Central memory CD8-positive, alpha-beta T cell (primary cell): ENCODE results near the gene TMEM131.
A peak's percentile ranks its signal among the peaks of the same experiment; 100 is the strongest.

Experiments used
- ATAC-seq: fragments of 150-1000 bp; cut with Tn5 transposase; replicated peaks from 2 replicates; pipeline ENCODE4 v1.10.0; 2022; ENCODE audit warnings: mild to moderate bottlenecking, moderate FRiP score, moderate number of reproducible peaks; ENCODE audit not compliant: poor library complexity, severe bottlenecking; ENCODE audit errors: extremely low read depth
- DNase-seq, 2 donors: peaks; one replicate each; pipeline ENCODE4 v3.0.0; 2021; ENCODE audit warnings: low spot score in 2 of 2
- H3K27ac Mint-ChIP-seq: one replicate; pipeline ENCODE4 v1.8.0; 2022; ENCODE audit warnings: low read depth, mild to moderate bottlenecking, moderate library complexity, mixed read lengths
- H3K27me3 Mint-ChIP-seq: one replicate; pipeline ENCODE4 v1.8.0; 2022; ENCODE audit warnings: mixed read lengths
- H3K36me3 Mint-ChIP-seq: one replicate; pipeline ENCODE4 v1.8.0; 2022; ENCODE audit warnings: mild to moderate bottlenecking, moderate library complexity, mixed read lengths; ENCODE audit not compliant: insufficient read depth
- H3K4me1 Mint-ChIP-seq: one replicate; pipeline ENCODE4 v1.8.0; 2022; ENCODE audit warnings: mixed read lengths
- H3K4me3 Mint-ChIP-seq: one replicate; pipeline ENCODE4 v1.8.0; 2022; ENCODE audit warnings: mild to moderate bottlenecking, moderate library complexity, mixed read lengths
- H3K9me3 Mint-ChIP-seq: one replicate; pipeline ENCODE4 v1.8.0; 2022; ENCODE audit warnings: mixed read lengths

TMEM131 gene

DNA sequence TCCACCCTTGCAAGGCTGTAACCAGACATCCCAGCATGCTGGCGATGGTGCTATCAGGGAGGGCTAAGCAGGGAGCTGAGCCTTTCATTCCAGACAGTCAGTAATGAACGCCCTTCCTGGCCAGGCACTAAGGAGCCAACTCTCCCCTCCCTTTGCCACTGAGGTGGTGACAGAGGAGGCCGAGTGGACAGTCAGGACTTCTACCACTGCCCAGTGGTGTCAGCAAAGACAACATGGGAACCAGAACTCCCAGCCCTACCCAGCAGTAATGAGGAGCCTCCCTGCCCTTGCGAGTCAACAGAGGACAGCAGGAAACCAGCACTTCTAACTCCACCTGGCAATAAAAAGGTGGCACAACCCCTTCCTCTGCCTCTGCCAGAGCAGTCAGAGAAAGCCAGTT lies 213.8 kb downstream of the TMEM131 start:
- Mint-ChIP-seq H3K4me3 (no peak overlapping the region), H3K4me1 (peaks cover 5% of the 10 kb centered on the region), H3K9me3 (no peaks in the 10 kb centered on the region), H3K36me3 (peaks cover 13% of the 10 kb centered on the region), H3K27me3 (no peaks in the 10 kb centered on the region), H3K27ac (no peak overlapping the region)
- ATAC-seq (no peak), DNase-seq (no peak)

DNA sequence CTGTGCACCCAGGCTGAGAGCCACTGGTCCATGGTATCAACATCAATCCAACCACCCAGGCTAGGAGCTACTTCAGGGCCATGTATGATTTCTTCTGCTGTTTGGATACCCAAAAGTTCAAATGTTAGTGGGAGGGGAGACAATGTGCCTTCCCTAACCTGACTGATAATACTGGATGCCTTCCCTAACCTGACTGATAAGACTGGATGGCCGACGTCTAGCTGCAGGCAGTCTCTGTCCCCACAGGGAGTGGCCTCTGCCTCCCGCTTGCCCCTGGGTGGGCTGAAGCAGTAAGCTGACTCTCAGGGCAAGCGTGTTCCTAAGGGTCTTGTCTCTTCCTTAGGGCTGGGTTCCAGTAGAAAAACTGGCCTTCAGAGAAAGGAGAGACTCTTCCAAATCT lies 216.6 kb downstream of the TMEM131 start:
- no peak overlapping the region for H3K4me3 Mint-ChIP-seq

DNA sequence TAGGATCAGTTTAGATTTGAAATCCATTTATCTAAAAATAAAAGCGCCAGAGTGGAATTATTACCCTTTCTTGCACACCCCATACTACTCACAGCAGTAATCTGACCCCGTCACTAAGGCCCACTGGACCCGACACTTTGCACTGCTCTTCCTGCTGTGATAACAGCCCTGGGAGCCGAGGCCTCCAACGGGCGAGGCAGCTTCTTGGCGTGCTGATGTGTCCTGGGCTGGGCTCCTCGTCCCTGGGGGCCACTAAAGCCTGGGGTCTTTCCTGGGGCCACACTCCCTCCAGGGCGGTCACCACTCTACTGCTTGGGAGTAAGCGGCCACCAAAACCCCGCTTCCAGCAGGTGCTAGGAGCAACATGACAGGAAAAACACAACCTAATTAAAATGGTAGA lies 220.7 kb downstream of the TMEM131 start:
- ATAC-seq (no peak), DNase-seq (no peak)
- no peaks in the 10 kb centered on the region for H3K9me3 Mint-ChIP-seq
- no peaks in the 10 kb centered on the region for H3K27me3 Mint-ChIP-seq
- no peak overlapping the region for H3K4me3 Mint-ChIP-seq
- peaks cover 12% of the 10 kb centered on the region for H3K36me3 Mint-ChIP-seq
- peaks cover 12% of the 10 kb centered on the region for H3K4me1 Mint-ChIP-seq
- no peak overlapping the region for H3K27ac Mint-ChIP-seq

More for the DNA sequence above, 216.6 kb downstream of the TMEM131 start:
- H3K9me3 Mint-ChIP-seq: no peaks in the 10 kb centered on the region
- H3K36me3 Mint-ChIP-seq: peaks cover 11% of the 10 kb centered on the region
- DNase-seq: no peak
- no peaks in the 10 kb centered on the region for H3K27me3 Mint-ChIP-seq
- no peak overlapping the region for H3K27ac Mint-ChIP-seq
- H3K4me1 Mint-ChIP-seq: peaks cover 10% of the 10 kb centered on the region
- ATAC-seq: no peak

DNA sequence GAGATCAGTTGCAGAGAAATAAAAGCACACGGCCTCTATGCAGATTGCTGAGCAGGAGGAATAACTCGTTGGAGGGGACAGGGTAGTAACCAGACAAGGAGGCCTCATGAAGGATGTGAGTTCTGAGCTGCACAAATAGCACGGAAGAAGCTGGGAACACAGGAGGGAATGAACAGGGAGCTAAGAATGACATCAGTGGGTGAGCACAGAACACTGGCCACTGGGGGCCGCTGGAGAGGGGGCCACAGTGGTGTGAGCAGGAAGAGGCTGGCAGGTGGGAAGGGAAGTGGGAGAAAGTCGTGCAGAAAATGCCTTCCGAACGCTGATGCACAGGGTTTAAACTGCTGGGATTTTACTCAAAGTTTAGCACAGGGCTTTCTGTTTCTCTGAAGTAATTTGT lies 221.3 kb downstream of the TMEM131 start:
- H3K36me3 Mint-ChIP-seq: peaks cover 10% of the 10 kb centered on the region
- H3K27me3 Mint-ChIP-seq: no peaks in the 10 kb centered on the region
- H3K27ac Mint-ChIP-seq: peak overlapping the region; percentile 38
- H3K4me1 Mint-ChIP-seq: peaks cover 12% of the 10 kb centered on the region
- no peak overlapping the region for H3K4me3 Mint-ChIP-seq
- no peak for DNase-seq
- ATAC-seq: no peak
- no peaks in the 10 kb centered on the region for H3K9me3 Mint-ChIP-seq

DNA sequence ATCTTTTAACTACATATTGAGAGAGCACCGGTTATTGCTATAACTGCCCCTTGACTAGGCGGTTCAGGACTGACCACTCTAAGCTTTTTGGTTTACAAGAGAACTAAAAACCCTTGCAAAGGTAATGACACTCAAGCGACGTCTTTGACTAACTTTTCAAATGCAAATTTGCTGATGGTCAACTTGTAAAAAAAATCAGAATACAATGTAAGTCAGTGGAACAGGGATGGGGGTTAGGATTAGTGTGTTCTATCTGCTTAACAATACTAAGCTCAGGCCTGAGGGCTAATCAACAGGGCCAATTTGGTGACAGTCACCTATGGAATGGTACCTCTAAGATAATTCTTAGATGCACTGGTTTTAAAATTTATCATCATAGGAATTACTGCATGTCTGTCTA lies 225.3 kb downstream of the TMEM131 start:
- Mint-ChIP-seq H3K4me3 (no peak overlapping the region), H3K4me1 (peaks cover 7% of the 10 kb centered on the region), H3K27ac (no peak overlapping the region), H3K27me3 (no peaks in the 10 kb centered on the region), H3K36me3 (peaks cover 4% of the 10 kb centered on the region), H3K9me3 (no peaks in the 10 kb centered on the region)
- ATAC-seq (no peak), DNase-seq (no peak)

DNA sequence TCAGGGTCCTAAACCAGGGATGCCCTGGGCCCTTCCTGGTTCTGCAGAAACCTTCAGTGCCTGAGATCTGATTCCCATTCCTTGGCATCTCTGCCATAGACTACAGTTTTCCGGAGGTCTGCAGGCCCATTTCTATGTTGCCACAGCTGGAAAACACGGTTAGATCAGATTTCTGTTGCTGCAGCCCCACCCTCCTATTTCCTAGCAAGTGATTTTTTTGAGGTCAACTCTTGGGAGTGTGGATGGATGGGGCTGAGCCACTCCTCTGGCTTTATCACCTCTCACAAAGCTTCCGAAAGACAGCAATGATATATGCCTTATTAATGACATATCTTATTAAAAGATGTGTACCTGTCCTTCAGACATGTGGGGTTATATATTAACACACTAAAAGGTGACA lies 226.0 kb downstream of the TMEM131 start:
- H3K9me3 Mint-ChIP-seq: no peaks in the 10 kb centered on the region
- no peaks in the 10 kb centered on the region for H3K27me3 Mint-ChIP-seq
- ATAC-seq (no peak), DNase-seq (no peak)
- no peak overlapping the region for H3K27ac Mint-ChIP-seq
- no peak overlapping the region for H3K4me3 Mint-ChIP-seq
- H3K36me3 Mint-ChIP-seq: peaks cover 4% of the 10 kb centered on the region
- peaks cover 7% of the 10 kb centered on the region for H3K4me1 Mint-ChIP-seq

DNA sequence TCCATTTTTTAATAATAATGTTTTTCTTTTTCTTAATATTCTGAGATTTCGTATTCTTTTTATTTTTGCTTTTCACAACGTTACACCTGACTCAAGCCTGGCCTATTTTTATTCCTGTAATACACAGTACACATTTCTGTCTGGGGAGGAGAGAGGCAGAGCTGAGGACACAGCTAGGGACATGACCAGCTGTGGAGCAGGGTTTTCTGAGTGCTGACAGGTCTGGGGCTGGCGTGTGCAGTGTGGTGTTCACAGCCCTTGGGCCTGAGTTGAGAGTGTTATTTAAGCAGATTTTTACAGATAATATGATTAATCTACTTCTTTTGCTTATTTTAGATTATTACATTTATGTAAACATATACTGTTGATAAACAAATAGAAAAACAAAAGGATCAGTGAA lies 226.4 kb downstream of the TMEM131 start:
- no peaks in the 10 kb centered on the region for H3K27me3 Mint-ChIP-seq
- H3K4me1 Mint-ChIP-seq: peaks cover 3% of the 10 kb centered on the region
- ATAC-seq (no peak), DNase-seq (no peak)
- no peaks in the 10 kb centered on the region for H3K9me3 Mint-ChIP-seq
- H3K36me3 Mint-ChIP-seq: peaks cover 4% of the 10 kb centered on the region
- H3K4me3 Mint-ChIP-seq: no peak overlapping the region
- no peak overlapping the region for H3K27ac Mint-ChIP-seq

DNA sequence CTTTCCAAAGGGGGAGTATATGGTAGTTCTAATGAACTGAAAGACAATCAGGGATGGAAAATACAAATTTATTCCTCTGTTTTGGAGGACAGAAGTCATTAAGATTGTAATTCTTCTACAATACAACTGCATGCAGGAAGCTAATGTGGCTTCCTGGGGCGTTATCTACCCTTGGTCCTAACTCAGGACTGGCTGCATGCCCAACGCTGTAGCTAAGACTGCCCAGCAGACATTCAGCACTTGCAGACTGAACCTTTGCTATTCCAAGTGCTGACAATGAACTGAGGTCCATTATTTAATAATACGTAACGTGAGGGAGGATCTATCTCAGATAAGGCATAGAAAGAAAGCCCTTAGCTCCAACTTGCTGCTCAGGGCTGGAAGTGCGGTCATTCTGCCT lies 229.2 kb downstream of the TMEM131 start:
- Mint-ChIP-seq H3K36me3 (peaks cover 8% of the 10 kb centered on the region), H3K27me3 (no peaks in the 10 kb centered on the region), H3K4me1 (peaks cover 19% of the 10 kb centered on the region), H3K9me3 (no peaks in the 10 kb centered on the region), H3K4me3 (no peak overlapping the region), H3K27ac (no peak overlapping the region)
- ATAC-seq: no peak
- DNase-seq: no peak

DNA sequence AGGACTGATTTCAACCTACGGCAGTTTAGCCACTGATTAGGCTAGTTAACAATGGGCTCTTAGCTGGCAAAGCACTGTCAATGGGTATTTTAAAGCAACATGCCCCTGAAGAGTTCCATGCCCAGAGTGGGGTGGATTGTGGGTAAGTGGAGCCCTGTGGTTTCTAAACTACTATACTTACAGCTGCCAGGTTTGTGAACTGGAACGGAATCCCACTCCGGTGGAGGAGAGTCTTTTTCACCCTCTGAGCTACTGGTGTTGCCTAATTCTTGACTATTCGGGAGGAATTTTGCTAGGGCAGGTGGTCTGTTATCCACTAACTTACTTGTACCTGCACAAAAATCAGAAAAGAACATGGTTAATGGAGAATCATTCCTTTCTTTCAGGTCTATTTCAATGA lies 229.8 kb downstream of the TMEM131 start:
- H3K4me1 Mint-ChIP-seq: peaks cover 20% of the 10 kb centered on the region
- ATAC-seq (no peak), DNase-seq (no peak)
- H3K36me3 Mint-ChIP-seq: peaks cover 8% of the 10 kb centered on the region
- H3K4me3 Mint-ChIP-seq: no peak overlapping the region
- no peaks in the 10 kb centered on the region for H3K9me3 Mint-ChIP-seq
- H3K27me3 Mint-ChIP-seq: no peaks in the 10 kb centered on the region
- no peak overlapping the region for H3K27ac Mint-ChIP-seq

DNA sequence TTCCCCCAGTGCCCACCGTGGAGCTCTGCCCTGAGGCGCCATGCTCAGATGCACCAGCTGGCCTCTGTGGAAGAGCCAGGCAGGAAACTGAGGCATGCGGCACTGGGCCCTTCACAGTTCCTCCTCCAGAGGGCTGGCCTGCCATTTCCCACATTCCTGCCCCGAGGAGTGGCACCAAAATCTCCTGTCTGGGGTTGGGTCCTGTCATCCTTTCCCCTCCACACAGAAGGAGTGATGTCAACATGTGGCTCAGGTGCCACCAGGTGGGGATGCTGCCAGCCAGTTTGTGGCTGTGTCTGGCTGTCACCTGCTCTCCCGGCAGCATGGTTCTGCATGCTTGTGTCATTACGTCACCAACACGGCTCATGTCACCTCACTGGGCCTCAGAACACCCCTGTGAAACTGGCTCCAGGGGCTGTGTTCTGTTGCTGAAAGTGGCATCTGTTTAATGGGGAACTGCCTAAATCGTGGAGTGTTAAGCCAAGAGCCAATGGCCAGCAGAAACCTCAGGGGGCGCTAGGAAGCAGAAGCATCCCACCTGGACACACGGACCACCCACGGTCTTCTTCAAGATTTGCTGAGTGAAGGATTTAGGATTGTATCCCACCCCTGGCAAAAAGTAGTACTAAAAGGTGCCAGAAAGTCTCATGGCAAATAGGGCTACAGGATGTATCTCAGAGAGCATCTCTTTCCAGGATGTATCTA lies 231.0 kb downstream of the TMEM131 start:
- Mint-ChIP-seq H3K9me3 (no peaks in the 10 kb centered on the region), H3K4me3 (no peak overlapping the region), H3K4me1 (peaks cover 30% of the 10 kb centered on the region), H3K27me3 (no peaks in the 10 kb centered on the region), H3K36me3 (peaks cover 8% of the 10 kb centered on the region), H3K27ac (no peak overlapping the region)
- ATAC-seq (no peak), DNase-seq (no peak)

DNA sequence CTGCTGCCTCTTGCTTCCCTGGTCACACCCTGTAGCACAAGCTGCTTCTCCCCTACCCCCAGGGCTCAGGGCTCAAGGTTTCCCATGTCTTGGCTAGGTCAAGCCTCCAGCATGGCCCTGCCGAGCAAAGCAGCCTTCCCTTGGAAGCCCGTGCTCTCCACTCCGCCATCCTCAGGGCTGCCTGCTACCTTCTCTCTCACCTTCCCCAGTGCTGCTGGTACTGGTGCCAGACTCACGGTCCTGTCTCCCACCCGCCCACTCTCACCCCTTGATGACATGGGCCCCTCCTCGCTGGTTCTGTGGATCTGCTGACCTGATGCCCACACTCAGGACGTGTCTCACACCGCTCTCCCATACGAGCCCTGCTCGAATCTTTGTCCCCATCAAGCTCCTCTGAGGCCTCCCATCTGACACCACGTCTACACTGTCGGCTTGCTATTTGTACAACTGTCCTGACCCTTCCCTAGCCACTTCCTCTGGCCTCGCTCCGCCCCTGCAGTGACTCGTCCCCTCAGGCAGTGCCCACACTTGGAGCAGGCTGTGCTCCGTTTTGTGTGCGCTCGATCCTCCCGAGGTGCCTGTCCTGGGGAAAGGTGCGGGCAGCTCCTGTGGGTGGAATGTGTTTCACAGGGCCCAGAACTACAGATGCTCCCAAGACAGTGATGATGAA lies 232.4 kb downstream of the TMEM131 start:
- peaks cover 34% of the 10 kb centered on the region for H3K4me1 Mint-ChIP-seq
- H3K4me3 Mint-ChIP-seq: no peak overlapping the region
- no peaks in the 10 kb centered on the region for H3K27me3 Mint-ChIP-seq
- H3K27ac Mint-ChIP-seq: no peak overlapping the region
- DNase-seq (no peak), ATAC-seq (no peak)
- H3K9me3 Mint-ChIP-seq: no peaks in the 10 kb centered on the region
- H3K36me3 Mint-ChIP-seq: peaks cover 14% of the 10 kb centered on the region

DNA sequence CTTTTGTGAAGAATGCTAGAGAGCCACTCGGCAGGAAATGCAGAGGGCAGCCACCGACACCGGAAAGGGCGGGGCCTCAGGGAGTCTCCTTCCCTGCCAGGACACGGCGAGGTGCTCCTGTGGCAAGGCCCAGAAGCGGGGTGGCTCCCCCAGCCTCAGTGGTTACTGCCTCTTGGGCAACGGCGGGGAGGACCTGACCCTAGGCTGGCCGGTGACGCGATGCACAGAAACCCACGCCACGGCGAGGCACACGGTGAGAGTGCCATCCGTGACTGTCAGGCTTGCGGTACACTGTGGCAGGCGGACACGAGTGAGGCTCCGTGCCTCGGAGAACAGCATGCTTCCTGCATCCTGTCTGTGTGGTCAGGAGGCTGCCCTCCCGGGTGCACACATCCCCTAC lies 234.6 kb downstream of the TMEM131 start:
- H3K36me3 Mint-ChIP-seq: peaks cover 22% of the 10 kb centered on the region
- H3K4me3 Mint-ChIP-seq: peak overlapping the region; percentile 53
- DNase-seq (peak in 1 of 2 donors; percentile 40), ATAC-seq (peak; percentile 79)
- H3K9me3 Mint-ChIP-seq: no peaks in the 10 kb centered on the region
- H3K27me3 Mint-ChIP-seq: no peaks in the 10 kb centered on the region
- peak overlapping the region; percentile 69 for H3K27ac Mint-ChIP-seq
- H3K4me1 Mint-ChIP-seq: peaks cover 34% of the 10 kb centered on the region

DNA sequence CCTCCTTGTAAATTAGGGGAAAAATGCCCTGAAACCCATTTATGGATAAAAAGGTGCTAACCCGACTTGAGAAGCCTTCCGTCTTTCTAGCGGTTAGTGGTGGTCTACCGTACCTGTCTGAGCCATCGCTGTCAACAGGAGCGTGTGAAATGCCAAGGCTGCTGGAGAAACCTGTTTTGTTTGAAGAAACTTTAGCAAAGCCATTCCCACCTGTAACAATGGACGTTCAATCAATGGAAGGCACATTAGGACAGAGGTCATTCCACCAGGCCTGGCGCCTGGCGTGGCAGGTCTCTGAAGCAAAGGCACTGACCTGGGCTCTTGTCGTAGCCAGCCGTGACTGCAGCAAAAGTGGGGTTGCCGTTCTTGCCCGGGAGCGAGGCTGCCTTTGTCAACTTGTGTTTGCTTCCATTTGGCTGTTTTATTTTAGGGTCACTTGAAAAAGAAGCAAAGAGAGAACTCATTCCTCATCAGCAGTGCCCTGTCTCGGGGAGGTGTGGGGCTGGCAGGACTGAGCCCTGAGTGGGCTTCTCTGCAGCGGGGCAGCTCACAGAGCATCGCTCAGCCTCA lies 235.2 kb downstream of the TMEM131 start:
- ATAC-seq (no peak), DNase-seq (no peak)
- Mint-ChIP-seq H3K4me3 (peak overlapping the region; percentile 53), H3K36me3 (peaks cover 24% of the 10 kb centered on the region), H3K4me1 (peaks cover 34% of the 10 kb centered on the region), H3K27me3 (no peaks in the 10 kb centered on the region), H3K9me3 (no peaks in the 10 kb centered on the region), H3K27ac (peak overlapping the region; percentile 69)
